Measurements from ENCODE around the gene ANXA2. TPM values are rescaled to one million over a fixed set of nuclear protein-coding genes. Genes with fewer than 3 reads are reported as not detected.

The ANXA2 gene
- total and polyA plus RNA-seq, 4 donors, result 62.7 to 138 (median 107) TPM

GRCh38 chr15:60344987-60345386, 52.8 kb downstream of the ANXA2 start:
- Histone ChIP-seq H3K27ac (ENCODE audit: low read depth in 1 of 2, low read length in 2 of 2) (no peak overlapping the region), H3K36me3 (ENCODE audit: control insufficient read depth in 4 of 4, insufficient read depth in 3 of 4, low read depth in 1 of 4, low read length in 3 of 4) (peaks cover 3 to 21% (median 14%) of the 10 kb centered on the region in 4 donors), H3K9me3 (ENCODE audit: control insufficient read depth in 4 of 4, low read length in 3 of 4) (no peaks in the 10 kb centered on the region), H3K4me1 (ENCODE audit: control insufficient read depth in 4 of 4, insufficient read depth in 4 of 4, low read length in 3 of 4) (no peaks in the 10 kb centered on the region), H3K9ac (ENCODE audit: low read depth in 1 of 2, low read length in 2 of 2) (no peak overlapping the region), H3K27me3 (ENCODE audit: control insufficient read depth in 4 of 4, insufficient read depth in 4 of 4, low read length in 3 of 4) (no peaks in the 10 kb centered on the region), H3K4me3 (ENCODE audit: low read depth in 1 of 3, low read length in 3 of 3) (no peak overlapping the region)
- TF ChIP-seq TAF1 (conservative IDR thresholded peaks at IDR 0.05), result no peak
- TF ChIP-seq GABPA (IDR thresholded peaks at IDR 0.05 in 1 of 2, conservative IDR thresholded peaks at IDR 0.05 in 1 of 2), result no peak
- TF ChIP-seq EGR1 (IDR thresholded peaks at IDR 0.05; ENCODE audit: low read depth in 2 of 2), result no peak
- TF ChIP-seq RXRA (IDR thresholded peaks at IDR 0.05), result no peak
- TF ChIP-seq, protein P1, sequence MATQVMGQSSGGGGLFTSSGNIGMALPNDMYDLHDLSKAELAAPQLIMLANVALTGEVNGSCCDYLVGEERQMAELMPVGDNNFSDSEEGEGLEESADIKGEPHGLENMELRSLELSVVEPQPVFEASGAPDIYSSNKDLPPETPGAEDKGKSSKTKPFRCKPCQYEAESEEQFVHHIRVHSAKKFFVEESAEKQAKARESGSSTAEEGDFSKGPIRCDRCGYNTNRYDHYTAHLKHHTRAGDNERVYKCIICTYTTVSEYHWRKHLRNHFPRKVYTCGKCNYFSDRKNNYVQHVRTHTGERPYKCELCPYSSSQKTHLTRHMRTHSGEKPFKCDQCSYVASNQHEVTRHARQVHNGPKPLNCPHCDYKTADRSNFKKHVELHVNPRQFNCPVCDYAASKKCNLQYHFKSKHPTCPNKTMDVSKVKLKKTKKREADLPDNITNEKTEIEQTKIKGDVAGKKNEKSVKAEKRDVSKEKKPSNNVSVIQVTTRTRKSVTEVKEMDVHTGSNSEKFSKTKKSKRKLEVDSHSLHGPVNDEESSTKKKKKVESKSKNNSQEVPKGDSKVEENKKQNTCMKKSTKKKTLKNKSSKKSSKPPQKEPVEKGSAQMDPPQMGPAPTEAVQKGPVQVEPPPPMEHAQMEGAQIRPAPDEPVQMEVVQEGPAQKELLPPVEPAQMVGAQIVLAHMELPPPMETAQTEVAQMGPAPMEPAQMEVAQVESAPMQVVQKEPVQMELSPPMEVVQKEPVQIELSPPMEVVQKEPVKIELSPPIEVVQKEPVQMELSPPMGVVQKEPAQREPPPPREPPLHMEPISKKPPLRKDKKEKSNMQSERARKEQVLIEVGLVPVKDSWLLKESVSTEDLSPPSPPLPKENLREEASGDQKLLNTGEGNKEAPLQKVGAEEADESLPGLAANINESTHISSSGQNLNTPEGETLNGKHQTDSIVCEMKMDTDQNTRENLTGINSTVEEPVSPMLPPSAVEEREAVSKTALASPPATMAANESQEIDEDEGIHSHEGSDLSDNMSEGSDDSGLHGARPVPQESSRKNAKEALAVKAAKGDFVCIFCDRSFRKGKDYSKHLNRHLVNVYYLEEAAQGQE (IDR thresholded peaks at IDR 0.05), result no peak
- TF ChIP-seq HNF4A (conservative IDR thresholded peaks at IDR 0.05), result no peak
- TF ChIP-seq NR2F2 (IDR thresholded peaks at IDR 0.05), result no peak
- no peak for TF ChIP-seq HNF4G (IDR thresholded peaks at IDR 0.05)
- TF ChIP-seq MAX (IDR thresholded peaks at IDR 0.05), result no peak
- TF ChIP-seq, protein P2, sequence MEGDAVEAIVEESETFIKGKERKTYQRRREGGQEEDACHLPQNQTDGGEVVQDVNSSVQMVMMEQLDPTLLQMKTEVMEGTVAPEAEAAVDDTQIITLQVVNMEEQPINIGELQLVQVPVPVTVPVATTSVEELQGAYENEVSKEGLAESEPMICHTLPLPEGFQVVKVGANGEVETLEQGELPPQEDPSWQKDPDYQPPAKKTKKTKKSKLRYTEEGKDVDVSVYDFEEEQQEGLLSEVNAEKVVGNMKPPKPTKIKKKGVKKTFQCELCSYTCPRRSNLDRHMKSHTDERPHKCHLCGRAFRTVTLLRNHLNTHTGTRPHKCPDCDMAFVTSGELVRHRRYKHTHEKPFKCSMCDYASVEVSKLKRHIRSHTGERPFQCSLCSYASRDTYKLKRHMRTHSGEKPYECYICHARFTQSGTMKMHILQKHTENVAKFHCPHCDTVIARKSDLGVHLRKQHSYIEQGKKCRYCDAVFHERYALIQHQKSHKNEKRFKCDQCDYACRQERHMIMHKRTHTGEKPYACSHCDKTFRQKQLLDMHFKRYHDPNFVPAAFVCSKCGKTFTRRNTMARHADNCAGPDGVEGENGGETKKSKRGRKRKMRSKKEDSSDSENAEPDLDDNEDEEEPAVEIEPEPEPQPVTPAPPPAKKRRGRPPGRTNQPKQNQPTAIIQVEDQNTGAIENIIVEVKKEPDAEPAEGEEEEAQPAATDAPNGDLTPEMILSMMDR (IDR thresholded peaks at IDR 0.05; ENCODE audit: low read depth, low read length, missing input control), result no peak
- no peak for TF ChIP-seq YY1 (IDR thresholded peaks at IDR 0.05)
- no peak for TF ChIP-seq FOXA1 (IDR thresholded peaks at IDR 0.05)
- no peak for TF ChIP-seq SP1 (IDR thresholded peaks at IDR 0.05)
- WGBS, result over 99% methylated on average over 2 of the region's 2 CpGs
- DNase-seq (ENCODE audit: low spot score), result no peak

- Histone ChIP-seq H3K27me3 (ENCODE audit: control insufficient read depth in 4 of 4, insufficient read depth in 4 of 4, low read length in 3 of 4) (no peaks in the 10 kb centered on the region), H3K9ac (ENCODE audit: low read depth in 1 of 2, low read length in 2 of 2) (no peak overlapping the region), H3K4me1 (ENCODE audit: control insufficient read depth in 4 of 4, insufficient read depth in 4 of 4, low read length in 3 of 4) (no peaks in the 10 kb centered on the region), H3K36me3 (ENCODE audit: control insufficient read depth in 4 of 4, insufficient read depth in 3 of 4, low read depth in 1 of 4, low read length in 3 of 4) (peaks cover 3 to 21% (median 14%) of the 10 kb centered on the region in 4 donors), H3K9me3 (ENCODE audit: control insufficient read depth in 4 of 4, low read length in 3 of 4) (no peaks in the 10 kb centered on the region), H3K27ac (ENCODE audit: low read depth in 1 of 2, low read length in 2 of 2) (no peak overlapping the region), H3K4me3 (ENCODE audit: low read depth in 1 of 3, low read length in 3 of 3) (no peak overlapping the region)
- no peak for TF ChIP-seq YY1 (IDR thresholded peaks at IDR 0.05)
- TF ChIP-seq FOXA2 (IDR thresholded peaks at IDR 0.05), result no peak
- no peak for TF ChIP-seq MAX (IDR thresholded peaks at IDR 0.05)
- no peak for TF ChIP-seq EGR1 (IDR thresholded peaks at IDR 0.05; ENCODE audit: low read depth in 2 of 2)
- WGBS, result 95% methylated on average over 8 of the region's 8 CpGs
- DNase-seq (ENCODE audit: low spot score), result no peak
These were observed 53.3 kb downstream of the ANXA2 start for GRCh38 chr15:60344461-60344860.

Data from liver (tissue), 9 donors.